HG03139 (cell line): ENCODE results near the gene VASN.

Source experiments
- ATAC-seq: cut with Tn5 transposase; IDR thresholded peaks from one replicate; pipeline ENCODE4 v1.9.1; 2021; ENCODE audit not compliant: unreplicated experiment

The VASN gene

GRCh38 chr16:4351880-4352279, 19.8 kb upstream of the VASN start:
- ATAC-seq: no peak

DNA sequence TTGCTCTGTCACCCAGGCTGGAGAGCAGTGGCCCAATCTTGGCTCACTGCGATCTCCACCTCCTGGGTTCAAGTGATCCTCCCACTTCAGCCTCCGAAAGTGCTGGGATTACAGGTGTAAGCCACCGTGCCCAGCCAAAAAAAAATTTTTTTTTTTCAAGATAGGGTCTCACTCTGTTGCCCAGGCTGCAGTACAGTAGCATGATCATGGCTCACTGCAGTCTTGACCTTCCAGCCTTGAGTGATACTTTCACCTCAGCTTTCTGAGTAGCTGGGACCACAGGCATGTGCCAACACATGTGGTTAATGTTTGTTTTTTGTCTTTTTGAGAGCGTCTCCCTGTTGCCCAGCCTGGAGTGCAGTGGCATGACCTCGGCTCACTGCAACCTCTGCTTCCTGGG, 18.8 kb upstream of the VASN start:
- no peak for ATAC-seq

- no peak for ATAC-seq
These were observed 18.0 kb upstream of the VASN start for GRCh38 chr16:4353675-4354074.

DNA sequence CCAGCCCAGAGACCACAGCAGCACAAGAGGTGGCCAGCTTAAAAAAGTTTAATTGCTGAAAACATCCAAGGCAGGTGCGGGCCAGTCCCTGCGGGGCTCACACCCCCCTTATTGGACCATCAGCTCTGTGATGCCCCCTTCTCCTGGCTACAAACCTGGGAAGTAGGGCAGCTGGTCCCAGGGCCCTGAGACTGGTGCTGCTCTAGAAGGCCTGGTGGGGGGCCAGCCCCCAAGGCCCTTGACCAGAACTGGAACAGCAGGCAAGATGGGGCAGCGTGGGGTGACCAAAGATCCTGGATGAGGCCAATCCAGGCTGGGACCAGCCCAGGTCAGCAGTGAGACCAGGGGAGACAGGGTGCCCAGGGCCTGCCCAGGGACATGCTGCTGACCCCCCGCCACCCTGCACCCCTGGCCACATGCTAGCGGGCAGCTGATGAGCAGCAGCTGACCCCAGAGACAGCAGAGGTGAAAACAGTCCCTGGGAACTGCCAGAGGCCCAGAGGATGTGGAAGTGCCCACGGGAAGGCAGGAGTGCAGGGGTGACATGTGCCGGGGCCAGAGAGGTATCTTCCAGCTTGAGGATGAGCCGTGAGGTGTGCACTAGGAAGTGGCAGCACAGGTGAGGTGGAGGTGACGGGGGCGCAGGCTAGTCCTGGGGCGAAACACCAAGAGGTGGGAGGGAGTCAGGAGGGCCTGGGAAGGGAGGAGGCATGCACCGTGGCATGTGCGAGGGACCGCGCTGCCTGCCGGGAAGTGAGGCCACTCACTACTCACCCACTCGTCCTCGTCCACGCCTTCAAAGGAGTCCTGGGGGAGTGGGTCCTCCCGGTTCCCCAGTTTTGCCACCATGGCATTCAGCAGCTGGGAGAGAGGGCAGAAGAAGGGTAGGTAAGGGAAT, 16.9 kb upstream of the VASN start:
- ATAC-seq: no peak

DNA sequence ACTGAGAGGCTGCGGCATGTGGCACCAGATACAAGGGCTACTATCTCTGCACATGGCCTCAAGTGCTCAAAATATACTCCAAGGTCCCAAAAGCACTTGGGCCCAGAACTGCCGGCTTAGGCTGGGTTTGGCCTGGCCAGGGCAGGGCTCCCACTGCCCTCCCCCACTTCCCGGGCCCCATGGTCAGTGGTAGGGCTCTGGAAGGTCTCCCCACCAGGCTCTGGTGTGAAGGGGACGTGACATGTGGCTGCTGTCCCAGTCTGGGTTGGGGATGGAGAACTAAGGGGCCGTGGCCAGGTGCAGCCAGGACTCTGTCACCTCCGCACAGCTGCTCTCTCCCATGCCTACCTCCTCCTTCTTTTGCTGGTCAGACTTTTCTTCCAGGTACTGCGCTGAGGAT, 14.8 kb upstream of the VASN start:
- no peak for ATAC-seq

GRCh38 chr16:4358236-4358635, 13.4 kb upstream of the VASN start:
- ATAC-seq: no peak

GRCh38 chr16:4358831-4359561, 12.7 kb upstream of the VASN start:
- no peak for ATAC-seq

DNA sequence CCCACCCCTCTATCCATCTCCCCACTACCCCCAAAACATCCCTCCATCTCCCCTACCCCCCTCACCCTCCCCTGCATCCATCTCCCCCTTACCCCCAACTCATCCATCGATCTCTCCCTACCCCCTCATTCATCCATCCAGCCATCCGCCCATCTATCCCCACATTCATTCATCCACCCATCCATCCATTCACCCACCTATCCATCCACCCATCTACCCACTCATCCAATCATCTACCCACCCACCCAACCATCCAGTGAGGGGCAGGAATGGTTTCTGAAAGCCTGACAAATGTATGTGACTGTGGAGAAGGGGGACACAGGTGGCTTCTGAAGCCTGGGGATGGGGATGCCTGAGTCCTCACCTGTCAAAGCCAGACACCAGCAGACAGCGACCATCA, 11.7 kb upstream of the VASN start:
- no peak for ATAC-seq

- ATAC-seq: no peak
These were observed 11.1 kb upstream of the VASN start for GRCh38 chr16:4360538-4361021.

- no peak for ATAC-seq
These were observed 10.4 kb upstream of the VASN start for GRCh38 chr16:4361033-4361943.

DNA sequence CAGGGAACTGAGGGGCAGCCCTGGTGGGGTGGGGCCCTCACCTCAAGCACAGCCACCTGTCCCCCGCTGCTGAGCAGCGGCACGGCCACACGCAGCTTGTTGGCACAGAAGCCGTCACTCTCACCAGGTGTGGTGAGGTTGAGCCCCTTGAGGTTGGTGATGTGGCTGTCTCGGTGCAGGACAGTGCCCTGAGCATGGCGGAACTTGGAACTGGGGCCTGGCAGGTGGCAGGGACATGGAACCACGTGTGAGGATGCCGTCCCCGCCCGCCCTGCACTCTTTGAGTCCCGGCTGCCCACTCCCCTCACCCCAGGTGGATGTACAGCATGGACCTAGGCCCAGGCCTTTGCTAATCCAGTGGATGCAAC, 9.7 kb upstream of the VASN start:
- no peak for ATAC-seq

DNA sequence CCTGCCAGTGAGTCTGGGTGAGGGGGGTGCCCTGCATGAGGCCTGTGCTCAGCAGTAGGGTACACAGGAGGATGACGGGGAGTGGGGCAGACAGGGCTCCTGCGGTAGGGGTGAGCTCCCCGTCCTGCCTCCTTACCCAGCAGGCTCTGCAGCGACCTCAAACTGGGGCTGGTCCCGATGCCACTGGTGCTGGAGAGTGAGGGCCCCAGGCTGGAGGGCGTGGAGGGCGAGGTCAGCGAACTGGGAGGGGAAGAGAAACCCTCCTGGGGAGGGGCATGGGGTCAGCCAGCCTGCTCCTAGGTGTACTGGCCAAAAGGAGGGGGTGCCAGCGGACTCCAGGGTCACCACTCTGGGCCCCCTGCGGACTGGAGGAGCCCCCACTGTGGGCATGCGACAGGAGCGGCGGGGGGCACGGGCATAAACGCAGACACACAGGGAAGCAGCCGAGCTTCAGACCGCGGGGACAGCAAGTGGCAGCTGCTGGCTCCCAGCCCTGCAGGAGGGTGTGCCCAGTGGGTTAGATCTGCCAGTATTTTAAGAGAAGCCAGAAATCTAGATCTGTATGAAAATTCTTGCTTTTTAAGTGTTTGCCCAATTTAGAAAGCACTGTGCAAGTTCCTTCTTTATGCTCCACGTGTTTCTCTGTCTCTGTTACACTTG, 9.0 kb upstream of the VASN start:
- ATAC-seq: no peak

- ATAC-seq: no peak
These were observed 7.2 kb upstream of the VASN start for GRCh38 chr16:4364196-4365013.

- no peak for ATAC-seq
These were observed 6.6 kb upstream of the VASN start for GRCh38 chr16:4365014-4365406.

DNA sequence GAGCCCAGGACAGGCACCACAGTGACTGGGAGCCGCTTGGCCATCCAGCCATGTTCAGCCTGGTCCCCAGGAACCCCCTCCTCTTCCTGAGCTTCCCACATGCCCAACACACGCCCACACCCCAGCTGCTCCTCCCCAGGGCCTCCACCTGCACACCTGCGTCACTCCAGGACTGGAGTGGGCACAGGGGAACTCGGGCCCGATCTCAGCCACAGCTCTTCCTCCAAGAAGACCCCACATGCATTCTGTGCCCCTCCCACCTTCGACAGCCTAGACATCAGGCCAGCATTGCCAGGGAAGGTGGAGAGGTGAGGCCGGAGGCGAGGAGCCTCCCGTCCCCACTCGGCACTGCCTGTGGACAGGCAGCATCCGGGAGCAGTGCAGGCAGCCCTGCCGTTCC, 6.0 kb upstream of the VASN start:
- ATAC-seq: no peak

DNA sequence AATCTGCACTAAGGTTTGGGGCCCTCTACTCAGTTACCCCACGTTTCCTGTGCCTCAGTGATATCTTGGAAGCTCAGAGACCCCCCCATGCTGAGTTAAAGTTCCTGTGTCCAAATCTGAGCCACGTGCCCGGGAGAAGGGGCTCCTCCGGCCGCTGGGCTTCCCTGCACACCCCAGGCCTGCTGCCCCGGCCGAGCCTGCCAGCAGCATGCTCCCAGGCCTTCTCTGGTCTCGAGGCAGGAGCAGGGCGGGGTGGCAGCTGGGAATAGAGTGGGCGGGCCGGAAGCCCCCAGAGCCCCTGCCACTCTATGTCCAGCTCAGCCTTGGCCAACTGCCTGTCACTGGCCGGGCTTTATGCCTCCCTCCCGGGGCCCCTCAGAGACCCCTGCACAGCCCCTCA, 5.6 kb upstream of the VASN start:
- ATAC-seq: no peak

DNA sequence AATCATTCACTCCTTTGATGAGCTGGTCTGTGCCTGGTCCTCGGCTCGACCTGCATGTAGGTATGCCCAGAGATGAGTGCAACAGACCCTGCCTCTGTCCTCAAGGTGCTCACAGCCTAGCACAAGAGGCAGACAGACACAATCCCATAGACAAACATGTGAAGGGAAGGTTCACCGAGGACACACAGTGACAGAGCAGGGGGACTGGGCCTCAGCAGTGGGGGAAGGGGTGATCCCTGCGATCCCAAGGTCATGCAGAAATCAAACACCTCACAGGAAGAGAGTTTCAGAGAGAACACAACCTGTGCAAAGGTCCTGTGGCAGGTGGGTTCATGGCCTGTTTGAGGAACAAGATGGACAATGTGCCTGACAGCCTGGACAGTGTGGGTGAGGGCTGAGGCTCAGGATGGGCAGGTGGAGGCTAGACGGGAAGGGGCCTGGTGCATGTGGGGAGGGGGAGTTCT, 4.2 kb upstream of the VASN start:
- no peak for ATAC-seq

GRCh38 chr16:4369007-4369733, 2.5 kb upstream of the VASN start:
- no peak for ATAC-seq

DNA sequence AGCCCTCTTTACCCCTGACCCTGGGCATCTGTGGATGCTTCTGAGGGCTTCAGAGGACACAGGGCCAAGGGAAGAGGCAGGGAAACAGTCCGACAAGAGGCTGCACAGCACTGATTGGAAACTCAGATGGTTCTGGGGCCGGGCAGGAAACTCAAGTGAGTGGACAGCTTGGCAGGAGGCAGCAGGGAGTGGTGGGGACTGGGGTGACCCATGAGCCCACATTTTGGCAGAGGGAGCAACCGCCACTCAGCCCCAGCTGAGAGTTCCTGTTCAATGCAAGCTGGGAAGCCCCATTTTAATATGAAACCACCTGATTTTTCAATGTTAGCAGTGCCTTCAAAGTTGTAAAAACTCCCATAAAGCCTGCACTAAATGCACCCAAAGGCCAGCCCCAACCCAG, 1.5 kb upstream of the VASN start:
- ATAC-seq: no peak
